ENCODE data around the gene MARS1.
"Not testable (repeated sequence)": the region's sequence is repeated elsewhere in the genome, so short reads cannot be mapped to it uniquely, and the experiment has no call there.

MARS1 gene

GRCh38 chr12:57558864-57559263, 71.0 kb downstream of the MARS1 start:
- no peaks in the 10 kb centered on the region for H3K9me3 ChIP-seq (ENCODE audit: control insufficient read depth in 1 of 2, low read length in 2 of 2)
- H3K9ac ChIP-seq (ENCODE audit: low read depth in 1 of 2, low read length in 2 of 2), result no peak overlapping the region
- H3K36me3 ChIP-seq (ENCODE audit: control insufficient read depth in 1 of 2, insufficient read depth in 2 of 2, low read length in 2 of 2), result no peaks in the 10 kb centered on the region
- no peaks in the 10 kb centered on the region for H3K4me1 ChIP-seq (ENCODE audit: control insufficient read depth in 1 of 2, insufficient read depth in 2 of 2, low read length in 2 of 2)
- H3K27me3 ChIP-seq (ENCODE audit: control insufficient read depth in 1 of 2, insufficient read depth in 2 of 2, low read length in 2 of 2), result peaks cover 0 to 8% of the 10 kb centered on the region in 2 donors
- H3K27ac ChIP-seq (ENCODE audit: low read depth, low read length), result no peak overlapping the region
- H3K4me3 ChIP-seq (ENCODE audit: low read depth in 1 of 2, low read length in 2 of 2), result no peak overlapping the region

DNA sequence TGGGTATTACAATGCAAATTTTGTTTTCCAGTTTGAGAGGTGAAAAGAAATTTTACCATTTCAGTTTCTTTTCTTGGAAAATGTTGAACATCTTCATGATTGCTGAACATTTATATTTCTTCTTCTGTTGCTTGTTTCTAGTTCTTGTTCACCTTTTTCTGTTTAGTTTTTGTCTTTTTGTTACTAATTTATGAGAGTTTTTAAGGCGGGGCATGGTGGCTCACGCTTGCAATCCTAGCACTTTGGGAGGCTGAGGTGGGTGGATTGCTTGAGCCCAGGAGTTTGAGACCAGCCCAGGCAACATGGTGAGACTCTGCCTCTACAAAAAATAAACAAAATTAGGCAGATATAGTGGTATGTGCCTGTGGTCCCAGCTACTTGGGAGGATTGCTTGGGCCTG, 72.6 kb downstream of the MARS1 start:
- Histone ChIP-seq H3K27me3 (ENCODE audit: control insufficient read depth in 1 of 2, insufficient read depth in 2 of 2, low read length in 2 of 2) (peaks cover 0 to 5% of the 10 kb centered on the region in 2 donors), H3K9ac (ENCODE audit: low read depth in 1 of 2, low read length in 2 of 2) (no peak overlapping the region), H3K4me1 (ENCODE audit: control insufficient read depth in 1 of 2, insufficient read depth in 2 of 2, low read length in 2 of 2) (no peaks in the 10 kb centered on the region), H3K36me3 (ENCODE audit: control insufficient read depth in 1 of 2, insufficient read depth in 2 of 2, low read length in 2 of 2) (no peaks in the 10 kb centered on the region), H3K27ac (ENCODE audit: low read depth, low read length) (no peak overlapping the region), H3K4me3 (ENCODE audit: low read depth in 1 of 2, low read length in 2 of 2) (no peak overlapping the region), H3K9me3 (ENCODE audit: control insufficient read depth in 1 of 2, low read length in 2 of 2) (no peaks in the 10 kb centered on the region)

GRCh38 chr12:57561117-57561516, 73.2 kb downstream of the MARS1 start:
- H3K36me3 ChIP-seq (ENCODE audit: control insufficient read depth in 1 of 2, insufficient read depth in 2 of 2, low read length in 2 of 2); H3K27me3 ChIP-seq (ENCODE audit: control insufficient read depth in 1 of 2, insufficient read depth in 2 of 2, low read length in 2 of 2); H3K4me1 ChIP-seq (ENCODE audit: control insufficient read depth in 1 of 2, insufficient read depth in 2 of 2, low read length in 2 of 2); H3K4me3 ChIP-seq (ENCODE audit: low read depth in 1 of 2, low read length in 2 of 2); H3K27ac ChIP-seq (ENCODE audit: low read depth, low read length); H3K9me3 ChIP-seq (ENCODE audit: control insufficient read depth in 1 of 2, low read length in 2 of 2); H3K9ac ChIP-seq (ENCODE audit: low read depth in 1 of 2, low read length in 2 of 2): not testable (repeated sequence)

DNA sequence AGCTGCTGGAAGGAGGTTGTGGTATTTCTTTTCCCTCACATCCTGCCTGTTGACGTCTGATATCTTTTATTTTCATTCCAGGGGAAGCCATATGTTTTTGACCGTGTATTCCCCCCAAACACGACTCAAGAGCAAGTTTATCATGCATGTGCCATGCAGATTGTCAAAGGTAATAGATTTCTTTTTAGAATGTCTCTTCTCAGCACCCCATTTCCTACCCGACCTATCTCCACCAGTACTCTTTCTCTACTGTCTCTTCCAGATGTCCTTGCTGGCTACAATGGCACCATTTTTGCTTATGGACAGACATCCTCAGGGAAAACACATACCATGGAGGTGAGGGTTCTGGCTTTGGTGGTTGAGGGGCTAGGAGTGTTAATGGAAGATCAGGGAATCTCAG, 75.5 kb downstream of the MARS1 start:
- H3K9ac ChIP-seq (ENCODE audit: low read depth in 1 of 2, low read length in 2 of 2), result no peak overlapping the region
- H3K9me3 ChIP-seq (ENCODE audit: control insufficient read depth in 1 of 2, low read length in 2 of 2), result no peaks in the 10 kb centered on the region
- H3K4me3 ChIP-seq (ENCODE audit: low read depth in 1 of 2, low read length in 2 of 2), result no peak overlapping the region
- H3K27ac ChIP-seq (ENCODE audit: low read depth, low read length), result no peak overlapping the region
- peaks cover 0 to 5% of the 10 kb centered on the region in 2 donors for H3K27me3 ChIP-seq (ENCODE audit: control insufficient read depth in 1 of 2, insufficient read depth in 2 of 2, low read length in 2 of 2)
- H3K36me3 ChIP-seq (ENCODE audit: control insufficient read depth in 1 of 2, insufficient read depth in 2 of 2, low read length in 2 of 2), result no peaks in the 10 kb centered on the region
- no peaks in the 10 kb centered on the region for H3K4me1 ChIP-seq (ENCODE audit: control insufficient read depth in 1 of 2, insufficient read depth in 2 of 2, low read length in 2 of 2)

- Histone ChIP-seq H3K27ac (ENCODE audit: low read depth, low read length) (no peak overlapping the region), H3K4me1 (ENCODE audit: control insufficient read depth in 1 of 2, insufficient read depth in 2 of 2, low read length in 2 of 2) (no peaks in the 10 kb centered on the region), H3K9ac (ENCODE audit: low read depth in 1 of 2, low read length in 2 of 2) (no peak overlapping the region), H3K9me3 (ENCODE audit: control insufficient read depth in 1 of 2, low read length in 2 of 2) (no peaks in the 10 kb centered on the region), H3K4me3 (ENCODE audit: low read depth in 1 of 2, low read length in 2 of 2) (no peak overlapping the region), H3K36me3 (ENCODE audit: control insufficient read depth in 1 of 2, insufficient read depth in 2 of 2, low read length in 2 of 2) (no peaks in the 10 kb centered on the region), H3K27me3 (ENCODE audit: control insufficient read depth in 1 of 2, insufficient read depth in 2 of 2, low read length in 2 of 2) (peaks cover 0 to 5% of the 10 kb centered on the region in 2 donors)
Observed at GRCh38 chr12:57564178-57564740, 76.4 kb downstream of the MARS1 start.
